DMS153 (cell line): ENCODE results near the gene MPG.
"Not testable (repeated sequence)": the region's sequence is repeated elsewhere in the genome, so short reads cannot be mapped to it uniquely, and the experiment has no call there.

Source experiments
- DNase-seq: peaks from one replicate; lab custom pipeline; 2025; lab: John Stamatoyannopoulos, UW

MPG gene, protein sequence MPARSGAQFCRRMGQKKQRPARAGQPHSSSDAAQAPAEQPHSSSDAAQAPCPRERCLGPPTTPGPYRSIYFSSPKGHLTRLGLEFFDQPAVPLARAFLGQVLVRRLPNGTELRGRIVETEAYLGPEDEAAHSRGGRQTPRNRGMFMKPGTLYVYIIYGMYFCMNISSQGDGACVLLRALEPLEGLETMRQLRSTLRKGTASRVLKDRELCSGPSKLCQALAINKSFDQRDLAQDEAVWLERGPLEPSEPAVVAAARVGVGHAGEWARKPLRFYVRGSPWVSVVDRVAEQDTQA

DNA sequence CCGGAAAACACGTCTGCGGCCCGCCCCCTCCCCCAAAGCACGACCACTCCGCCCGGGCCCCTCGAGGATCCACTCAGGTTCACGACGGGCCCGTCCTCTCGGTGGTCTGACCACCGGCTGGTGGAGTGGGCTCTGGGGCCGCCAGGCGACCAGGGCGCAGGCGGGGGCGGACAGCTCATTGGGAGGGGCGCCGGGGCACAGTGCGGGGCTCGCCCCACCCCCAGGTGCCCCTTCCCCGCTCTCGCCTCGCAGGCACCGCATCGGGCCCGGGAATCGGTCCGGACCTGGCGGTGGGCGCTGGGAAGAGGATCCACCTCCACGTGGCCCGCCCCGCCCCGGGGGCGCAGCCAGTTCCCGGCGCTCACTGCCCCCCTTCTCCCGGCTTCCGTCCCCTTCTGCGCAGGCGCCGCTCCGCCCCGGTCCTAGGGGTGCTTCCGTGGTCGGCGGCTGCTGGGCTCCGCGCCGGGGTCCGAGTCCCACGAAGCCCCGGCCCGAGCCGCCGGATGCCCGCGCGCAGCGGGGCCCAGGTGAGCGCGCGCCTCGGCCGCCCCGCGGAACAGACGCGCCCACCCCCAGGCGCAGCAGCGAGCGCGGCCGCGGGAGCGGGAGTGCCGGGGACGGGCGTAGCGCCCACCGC lies at the start of gene MPG:
MPG (plus strand) TSS at position 419 of the 637 bp plus-strand sequence; CDS start at position 504, 85 bp downstream.
- DNase-seq = peak; percentile 46

GRCh38 chr16:30627-31026 lies 47.4 kb upstream of the MPG start:
- not testable (repeated sequence) for DNase-seq

DNA sequence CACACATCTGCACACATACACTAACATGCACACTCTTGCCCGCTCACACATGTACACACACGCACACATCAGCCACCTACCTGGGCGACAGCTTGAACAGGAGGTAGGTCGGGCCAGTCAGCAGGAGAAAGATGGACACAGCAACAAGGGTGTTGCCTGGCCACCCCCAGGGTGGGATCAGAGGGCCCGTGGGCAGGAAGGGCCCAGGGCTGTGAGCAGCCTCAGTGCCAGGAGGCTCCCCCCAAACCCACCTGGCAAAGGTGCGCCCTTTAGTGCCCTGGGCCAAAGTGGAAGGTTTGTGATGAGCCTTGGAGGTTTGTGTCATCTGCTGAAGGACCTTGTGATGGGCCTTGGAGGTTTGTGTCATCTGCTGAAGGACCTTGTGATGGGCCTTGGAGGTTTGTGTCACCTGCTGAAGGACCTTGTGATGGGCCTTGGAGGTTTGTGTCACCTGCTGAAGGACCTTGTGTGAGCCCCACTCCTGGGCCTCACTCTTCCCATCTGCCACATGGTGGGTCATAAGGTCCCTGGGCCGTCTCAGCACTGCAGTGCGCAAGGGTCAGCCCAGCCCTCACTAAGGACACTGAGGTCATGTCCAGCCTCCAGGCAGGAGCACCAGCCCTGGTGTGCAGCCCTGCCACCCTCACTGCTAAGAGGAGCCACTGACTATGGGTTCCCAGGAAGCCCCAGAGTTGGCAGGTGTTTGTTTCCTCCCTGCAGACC lies 44.7 kb upstream of the MPG start:
- DNase-seq = not testable (repeated sequence)

DNA sequence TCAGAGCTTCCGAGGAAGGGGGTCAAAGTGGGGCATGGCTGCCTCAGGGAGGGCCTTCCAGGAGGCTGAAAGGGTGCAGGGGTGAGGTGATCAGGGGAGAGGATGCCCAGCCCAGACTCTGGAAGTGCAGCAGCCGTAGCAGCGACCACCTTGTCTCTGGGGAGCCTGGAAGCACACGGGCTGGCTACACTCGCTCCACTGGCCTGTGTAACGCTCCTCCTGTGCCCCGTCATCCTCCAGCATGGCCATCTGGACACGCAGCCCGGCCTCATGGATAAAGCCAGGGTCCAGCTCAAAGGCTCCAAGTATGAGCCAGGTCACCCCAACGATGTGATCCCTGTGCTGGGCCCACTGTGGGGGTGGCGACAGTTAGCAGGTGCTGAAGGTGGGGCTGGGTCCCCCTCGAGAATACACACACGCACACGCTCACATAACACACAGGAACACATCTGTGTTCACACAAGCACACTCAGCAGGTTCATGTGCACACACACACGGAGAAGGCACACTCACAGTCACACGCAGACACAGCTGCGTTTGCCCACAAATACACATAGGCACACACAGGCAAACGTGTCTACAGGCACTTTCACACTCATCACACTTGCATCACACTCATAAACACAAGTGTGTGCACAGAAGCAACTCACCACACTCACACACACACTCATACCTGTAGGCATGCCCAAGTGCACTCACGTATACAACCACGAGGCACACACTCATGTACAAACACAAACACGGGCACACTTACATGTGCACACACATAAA lies 44.0 kb upstream of the MPG start:
- no peak for DNase-seq

DNA sequence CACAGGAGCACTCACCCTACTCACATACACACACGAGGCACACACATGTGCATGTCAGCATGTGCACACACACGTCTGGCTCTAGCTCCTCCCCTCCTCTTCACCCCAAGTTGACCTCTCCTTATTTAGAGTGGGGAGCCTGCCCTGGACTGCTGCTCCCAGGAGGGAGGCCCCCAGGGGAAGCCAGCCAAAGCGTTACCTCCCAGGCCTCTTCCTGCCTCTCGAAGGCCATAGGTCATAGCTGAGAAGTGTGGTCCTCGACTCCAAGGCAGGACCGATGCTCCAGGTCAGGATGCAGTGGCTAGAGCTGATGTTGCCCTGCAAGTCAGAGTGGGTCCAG lies 43.4 kb upstream of the MPG start:
- DNase-seq = no peak

DNA sequence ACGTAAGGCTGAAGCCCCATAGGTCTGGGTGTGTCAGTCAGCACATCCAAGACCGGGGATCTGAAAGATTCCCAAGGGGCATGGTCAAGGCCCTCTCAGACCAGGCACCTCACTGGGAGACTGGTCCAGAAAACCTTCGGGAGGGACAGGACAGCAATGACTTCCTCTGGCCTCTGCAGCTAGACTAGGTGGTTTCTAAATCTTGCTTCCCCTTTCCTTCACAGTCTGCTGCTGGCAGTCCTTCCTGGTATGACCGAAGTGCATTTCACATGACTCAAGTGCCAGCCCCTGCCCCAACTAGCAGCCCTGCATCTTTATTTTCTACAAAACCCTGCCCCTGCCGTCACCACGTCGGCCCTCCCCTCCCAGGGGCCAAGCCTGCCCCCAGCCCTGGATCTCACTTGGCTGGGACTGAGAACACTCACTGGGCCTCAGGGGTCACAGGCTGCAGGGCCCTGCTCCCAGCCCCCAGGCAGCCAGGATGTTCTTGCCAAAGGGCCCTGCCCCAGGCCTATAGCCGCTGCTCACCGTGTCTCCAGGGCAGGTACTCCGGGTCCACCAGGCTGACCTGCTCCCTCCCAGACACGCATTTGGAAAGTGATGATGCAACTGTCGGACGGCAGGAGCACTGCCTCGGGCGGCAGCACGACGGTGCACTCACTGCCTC lies 42.9 kb upstream of the MPG start:
- no peak for DNase-seq

- no peak for DNase-seq
These were observed 42.2 kb upstream of the MPG start for GRCh38 chr16:35678-36305.

DNA sequence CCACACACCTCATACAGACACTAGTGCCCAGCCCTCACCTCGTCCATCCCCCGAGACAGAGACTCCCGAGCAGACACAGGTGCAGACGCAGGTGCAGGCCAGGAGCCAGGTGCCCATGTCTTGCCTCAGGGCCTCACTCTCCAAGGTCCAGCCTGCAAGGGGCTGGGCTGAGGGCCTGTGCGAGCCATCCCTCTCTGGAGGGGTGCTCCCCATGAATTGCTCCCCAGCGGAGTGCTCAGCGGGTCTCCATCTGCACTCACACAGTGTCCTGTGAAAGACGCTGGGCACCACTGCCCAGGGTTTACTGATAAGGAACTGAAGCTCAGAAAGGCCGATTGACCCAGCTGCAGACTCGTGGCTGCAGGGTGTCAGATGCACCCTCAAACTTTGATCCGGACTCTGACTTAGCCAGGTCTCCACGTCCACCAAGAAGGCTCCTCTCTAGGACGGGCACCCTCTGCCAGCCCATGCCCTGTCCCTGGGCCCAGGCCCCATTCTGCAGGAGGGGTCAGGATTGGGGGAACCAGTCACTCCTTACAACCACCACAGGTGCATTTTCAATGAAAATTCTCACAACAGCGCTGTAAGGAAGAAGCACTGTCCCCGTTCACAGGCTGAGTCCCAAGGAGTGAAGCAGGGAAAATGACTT lies 41.6 kb upstream of the MPG start:
- DNase-seq = no peak

DNA sequence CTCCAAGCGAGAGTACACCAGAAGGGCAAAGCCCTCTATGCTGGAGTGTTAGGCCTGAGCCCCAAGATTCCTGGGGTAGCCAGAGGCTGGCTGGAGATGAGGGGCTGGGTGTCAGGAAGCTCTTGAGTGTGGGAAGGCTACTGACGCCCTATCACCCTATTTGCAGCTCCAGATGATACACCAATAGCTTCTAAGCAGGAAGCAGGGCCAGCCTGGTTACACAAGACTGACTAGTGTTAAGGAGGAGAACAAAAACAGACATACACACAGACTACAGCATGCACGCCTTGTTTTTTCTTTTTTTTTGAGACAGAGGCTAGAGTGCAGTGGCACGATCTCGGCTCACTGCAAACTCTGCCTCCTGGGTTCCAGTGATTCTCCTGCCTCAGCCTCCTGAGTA lies 40.5 kb upstream of the MPG start:
- DNase-seq = no peak

- not testable (repeated sequence) for DNase-seq
These were observed 39.8 kb upstream of the MPG start for GRCh38 chr16:38206-38605.

DNA sequence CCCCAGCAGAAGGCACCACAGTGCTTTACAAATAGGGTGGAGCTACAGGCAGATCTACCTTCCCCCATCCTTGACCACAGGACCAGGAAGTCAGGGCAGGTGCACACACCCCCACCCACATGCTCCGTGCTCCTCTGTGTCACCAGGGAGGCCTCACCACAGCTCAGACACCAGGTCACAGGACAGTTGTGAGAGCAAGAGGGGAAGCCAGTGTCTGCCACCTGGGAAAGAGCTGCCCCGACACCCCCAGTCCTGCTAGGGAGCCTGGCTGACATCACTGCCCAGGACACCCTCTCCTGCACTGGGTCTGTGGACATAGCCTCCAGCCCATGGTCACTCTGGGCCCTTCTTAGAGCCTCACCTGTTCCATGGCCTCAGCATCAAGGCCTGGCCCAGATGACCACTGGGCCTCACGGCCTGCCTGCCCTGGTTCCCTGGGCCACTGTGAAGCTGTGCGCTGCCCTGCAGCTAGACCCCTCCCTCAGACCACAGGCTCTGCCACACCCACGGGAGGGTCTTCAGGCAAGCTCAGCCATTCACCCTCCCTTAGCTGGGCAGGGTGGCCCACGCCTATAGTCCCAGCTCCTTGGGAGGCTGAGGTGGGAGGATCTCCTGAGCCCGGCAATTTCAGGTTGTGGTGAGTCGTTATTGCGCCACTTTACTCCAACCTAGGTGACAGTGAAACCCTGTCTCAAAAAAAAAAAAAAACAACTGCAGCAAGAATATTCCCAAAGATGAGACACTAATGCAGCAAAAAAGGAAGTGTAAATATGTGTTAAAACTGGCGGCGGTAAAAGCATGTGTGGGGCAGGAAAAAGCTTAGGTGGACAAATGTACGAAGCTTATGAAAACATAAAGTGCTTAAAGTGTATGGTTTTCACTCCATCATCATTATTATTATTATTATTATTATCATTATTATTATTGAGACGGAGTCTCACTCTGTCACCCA lies 38.8 kb upstream of the MPG start:
- peak; percentile 62 for DNase-seq

GRCh38 chr16:41439-42068 lies 36.5 kb upstream of the MPG start:
- DNase-seq = no peak

- DNase-seq = no peak
These were observed 36.0 kb upstream of the MPG start for GRCh38 chr16:42069-42457.

GRCh38 chr16:42691-43090 lies 35.3 kb upstream of the MPG start:
- no peak for DNase-seq

- DNase-seq = no peak
These were observed 34.7 kb upstream of the MPG start for GRCh38 chr16:43294-43693.

GRCh38 chr16:44655-45054 lies 33.4 kb upstream of the MPG start:
- no peak for DNase-seq

DNA sequence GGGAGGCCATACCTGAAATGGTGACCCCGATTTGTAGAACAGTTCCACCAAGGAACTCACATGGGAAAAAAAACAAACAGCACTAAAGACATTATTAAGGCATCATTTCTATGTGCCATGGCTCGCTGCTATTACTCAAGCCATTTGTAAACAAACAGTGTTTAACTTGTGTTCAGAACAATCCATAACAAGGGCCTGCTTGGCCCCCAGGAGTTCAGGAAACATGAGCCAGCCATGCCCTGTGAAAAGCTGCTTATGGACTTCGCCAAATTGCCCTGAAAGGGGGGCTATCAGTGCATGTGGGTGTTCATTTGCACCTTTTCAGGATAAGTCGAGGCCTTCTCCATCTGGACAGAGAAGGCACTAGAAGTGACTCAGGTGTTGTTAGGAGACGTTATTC lies 32.6 kb upstream of the MPG start:
- DNase-seq = no peak

DNA sequence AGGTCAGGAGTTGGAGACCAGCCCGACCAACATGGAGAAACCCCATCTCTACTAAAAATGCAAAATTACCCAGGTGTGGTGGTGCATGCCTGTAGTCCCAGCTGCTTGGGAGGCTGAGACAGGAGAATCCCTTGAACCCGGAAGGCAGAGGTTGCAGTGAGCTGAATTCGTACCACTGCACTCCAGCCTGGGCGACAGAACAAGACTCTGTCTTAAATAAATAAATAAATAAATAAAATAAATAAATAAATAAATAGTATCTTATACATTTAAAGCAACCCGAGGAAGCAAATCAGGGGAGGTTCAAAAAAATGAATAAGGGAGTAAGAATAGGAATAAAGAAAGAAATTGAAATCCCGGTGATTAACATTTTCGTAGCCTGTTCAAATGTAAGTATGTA lies 31.5 kb upstream of the MPG start:
- not testable (repeated sequence) for DNase-seq

DNA sequence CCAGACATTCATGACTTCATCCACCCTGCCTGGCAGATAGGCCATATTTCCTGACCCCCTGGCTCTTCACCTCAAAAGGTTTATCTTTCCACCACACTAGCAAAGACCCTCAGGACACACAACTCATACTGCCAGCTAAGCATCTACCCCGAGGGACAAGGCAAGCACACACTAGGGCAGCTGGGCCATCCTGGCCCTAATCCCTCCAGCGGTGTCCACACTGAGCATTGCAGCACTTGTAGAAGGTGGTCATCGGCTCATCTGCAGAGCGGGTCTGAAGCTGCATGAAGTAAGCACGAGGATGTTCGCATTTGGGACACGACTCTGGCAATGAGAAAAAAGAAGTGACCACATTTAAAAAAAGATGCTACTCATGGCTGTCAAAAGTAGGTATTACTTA lies 30.8 kb upstream of the MPG start:
- no peak for DNase-seq
